Measurements from ENCODE around the gene FERD3L. TPM values are rescaled to one million over a fixed set of nuclear protein-coding genes. Genes with fewer than 3 reads are reported as not detected.

The FERD3L gene
- polyA plus RNA-seq, 1 experiment, result not detected

DNA sequence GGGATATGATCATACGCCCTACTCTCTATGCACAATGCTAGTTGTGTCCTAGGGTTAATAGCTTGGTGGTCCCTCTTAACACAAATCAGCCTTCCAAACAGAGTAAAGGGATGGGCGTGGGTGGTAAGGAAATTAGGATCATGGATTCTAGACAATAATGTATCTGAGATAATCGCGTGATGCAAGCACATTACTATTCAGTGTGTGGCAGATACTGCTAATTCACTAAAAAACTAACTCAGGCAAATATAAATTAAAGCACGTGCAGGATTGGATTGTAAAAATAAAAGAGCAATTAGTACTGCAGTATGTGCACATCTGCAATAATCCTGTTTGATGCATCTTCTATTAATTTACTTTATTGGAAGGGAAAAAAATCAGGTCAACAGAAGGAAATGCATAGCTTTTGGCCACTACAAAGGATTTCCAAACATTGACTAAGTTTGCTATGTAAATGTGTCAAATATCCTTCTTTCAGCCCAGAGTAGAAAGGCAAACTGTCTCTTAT is 49.8 kb downstream of the FERD3L start:
- Histone ChIP-seq H3K4me3 (ENCODE audit: low read depth, low read length) (no peak overlapping the region), H3K36me3 (ENCODE audit: control insufficient read depth, insufficient read depth, low read length) (no peaks in the 10 kb centered on the region), H3K27me3 (ENCODE audit: control insufficient read depth, insufficient read depth, low read length) (no peaks in the 10 kb centered on the region)
- no peak for TF ChIP-seq CTCF (IDR thresholded peaks at IDR 0.05; ENCODE audit: insufficient read depth, low read depth, low read length)
- ChIA-PET CTCF (no interaction called here), POLR2A (interaction anchor here (1.5 kb wide), 1 partner anchor 18 kb away, joined by 3 read pairs; no protein-coding TSS in a partner anchor)
- DNase-seq (ENCODE audit: low read depth), result no peak

Other genes starting within 250 kb of the FERD3L start
- 19.8 and 28.2 TPM in 2 replicates for gene TWIST1, start 27.8 kb downstream of the FERD3L start, polyA plus RNA-seq (2011; rRNA removed)